H1 (cell line): ENCODE data around the gene FAM170B. TPM values are rescaled to one million over a fixed set of nuclear protein-coding genes. Genes with fewer than 3 reads are reported as not detected.
A peak's percentile ranks its signal among the peaks of the same experiment; 100 is the strongest.

ENCODE experiments used
- ASH2L ChIP-seq: fragments of 200-600, 300-600 bp; sonication (generic); IDR thresholded peaks from one replicate; pipeline ENCODE4 v1.7.1; 2017; ENCODE audit warnings: low read length
- BACH1 ChIP-seq: IDR thresholded peaks from 2 replicates; pipeline ENCODE4 v1.6.1; 2012; ENCODE audit warnings: low read length, improper control_type of control experiment
- BRCA1 ChIP-seq: IDR thresholded peaks from 2 replicates; pipeline ENCODE4 v1.6.1; 2012; ENCODE audit warnings: low read depth, low read length, improper control_type of control experiment
- CEBPB ChIP-seq: IDR thresholded peaks from 2 replicates; pipeline ENCODE4 v1.6.1; 2012; ENCODE audit warnings: low read depth, low read length
- CHD2 ChIP-seq: IDR thresholded peaks from 2 replicates; pipeline ENCODE4 v1.6.1; 2012; ENCODE audit warnings: low read length, improper control_type of control experiment
- CREB1 ChIP-seq: IDR thresholded peaks from 2 replicates; pipeline ENCODE4 v1.6.1; 2012; ENCODE audit warnings: inconsistent platforms
- EGR1 ChIP-seq: IDR thresholded peaks from 2 replicates; pipeline ENCODE4 v1.6.1; 2011; ENCODE audit warnings: low read depth, low read length, borderline replicate concordance
- EP300 ChIP-seq, 2 experiments: IDR thresholded peaks; 1 replicate in 1 of 2; 2 replicates in 1 of 2; pipeline ENCODE4 v1.6.1; 2011 to 2012; ENCODE audit warnings: low read depth in 2 of 2, low read length in 2 of 2, mild to moderate bottlenecking in 2 of 2, borderline replicate concordance in 1 of 2, inconsistent platforms in 1 of 2, moderate library complexity in 1 of 2
- GTF2F1 ChIP-seq: IDR thresholded peaks from 2 replicates; pipeline ENCODE4 v1.6.1; 2012; ENCODE audit warnings: low read depth, low read length, improper control_type of control experiment, borderline replicate concordance
- HDAC6 ChIP-seq: IDR thresholded peaks from one replicate; pipeline ENCODE4 v1.7.1; 2012; ENCODE audit warnings: low read depth, mild to moderate bottlenecking, inconsistent platforms, low read length, moderate library complexity
- KDM1A ChIP-seq: fragments of 200-600, 300-600 bp; sonication (generic); IDR thresholded peaks from 2 replicates; pipeline ENCODE4 v1.7.1; 2016; ENCODE audit warnings: mild to moderate bottlenecking, low read length, borderline replicate concordance
- KDM4A ChIP-seq: IDR thresholded peaks from one replicate; pipeline ENCODE4 v1.7.1; 2012; ENCODE audit warnings: low read depth, mild to moderate bottlenecking, moderate library complexity, low read length, inconsistent platforms; ENCODE audit not compliant: severe bottlenecking
- MAFK ChIP-seq: IDR thresholded peaks from 2 replicates; pipeline ENCODE4 v1.6.1; 2012; ENCODE audit warnings: low read depth, mild to moderate bottlenecking, improper control_type of control experiment, low read length
- PHF8 ChIP-seq: fragments of 200-600 bp; sonication (generic); conservative IDR thresholded peaks from 2 replicates; pipeline ENCODE4 v1.7.1; 2012; ENCODE audit warnings: low read depth, mild to moderate bottlenecking, inconsistent platforms, low read length, moderate library complexity
- POLR2A ChIP-seq, 2 experiments: IDR thresholded peaks; 1 replicate in 1 of 2; 2 replicates in 1 of 2; pipeline ENCODE4 v1.6.1; 2011; ENCODE audit warnings: low read depth in 2 of 2, low read length in 2 of 2, mild to moderate bottlenecking in 2 of 2; ENCODE audit errors: control extremely low read depth in 1 of 2
- SAP30 ChIP-seq: fragments of 300-600 bp; sonication (generic); IDR thresholded peaks from 2 replicates; pipeline ENCODE4 v1.7.1; 2012; ENCODE audit warnings: low read length, moderate library complexity, mild to moderate bottlenecking, inconsistent platforms; ENCODE audit not compliant: insufficient read depth, insufficient replicate concordance
- SIN3A ChIP-seq, 2 experiments: IDR thresholded peaks in 1 of 2; conservative IDR thresholded peaks in 1 of 2; 2 replicates each; pipeline ENCODE4 v1.6.1; 2011 to 2012; ENCODE audit warnings: low read length in 2 of 2, improper control_type of control experiment in 1 of 2, low read depth in 1 of 2, mild to moderate bottlenecking in 1 of 2
- SP1 ChIP-seq: IDR thresholded peaks from 2 replicates; pipeline ENCODE4 v1.6.1; 2011; ENCODE audit warnings: low read depth, low read length
- TAF1 ChIP-seq: IDR thresholded peaks from 2 replicates; pipeline ENCODE4 v1.6.1; 2011; ENCODE audit warnings: mild to moderate bottlenecking, low read depth, low read length
- TBP ChIP-seq: IDR thresholded peaks from 2 replicates; pipeline ENCODE4 v1.6.1; 2011; ENCODE audit warnings: low read depth, low read length, improper control_type of control experiment
- TEAD4 ChIP-seq: IDR thresholded peaks from 2 replicates; pipeline ENCODE4 v1.6.1; 2012; ENCODE audit warnings: low read depth, low read length, inconsistent platforms, mixed read lengths
- polyA plus RNA-seq, 7 experiments: library from polyadenylated mRNA; depleted of rRNA in 3 of 7; stranded (reverse) in 5 of 7; unstranded in 2 of 7; fragments of >200 nt in 5 of 7; fragments of 200-250 nt in 2 of 7; gene quantifications; 1 replicate in 5 of 7; 2 replicates in 1 of 7; 4 replicates in 1 of 7; pipeline versions ENCODE4 v1.2.1 to v1.2.3, GENCODE V29; 2011 to 2013; ENCODE audit warnings: missing spikeins in 2 of 7, mixed read lengths in 2 of 7
- total RNA-seq: library from RNA; stranded (reverse); fragmentation: NEBNext Ultra II Directional; extraction: Animal tissue kit (Norgen Biotek cat#: 25700); gene quantifications from 2 replicates; pipeline ENCODE4 v1.2.1, GENCODE V29; 2021
- TF ChIP-seq, protein P1 (sequence below), 3 experiments: IDR thresholded peaks; 1 replicate in 2 of 3; 2 replicates in 1 of 3; pipeline versions ENCODE4 v1.5.1 to v1.6.1; 2011; ENCODE audit warnings: low read length in 3 of 3, mild to moderate bottlenecking in 3 of 3, inconsistent platforms in 2 of 3, low read depth in 1 of 3, moderate library complexity in 1 of 3; ENCODE audit not compliant: insufficient read depth in 1 of 3; ENCODE audit errors: control extremely low read depth in 1 of 3

FAM170B gene
- total and polyA plus RNA-seq, 2 of the 8 experiments (the other 6 are each of a cell fraction or from before 2014, with no cell fraction given) = not detected

DNA sequence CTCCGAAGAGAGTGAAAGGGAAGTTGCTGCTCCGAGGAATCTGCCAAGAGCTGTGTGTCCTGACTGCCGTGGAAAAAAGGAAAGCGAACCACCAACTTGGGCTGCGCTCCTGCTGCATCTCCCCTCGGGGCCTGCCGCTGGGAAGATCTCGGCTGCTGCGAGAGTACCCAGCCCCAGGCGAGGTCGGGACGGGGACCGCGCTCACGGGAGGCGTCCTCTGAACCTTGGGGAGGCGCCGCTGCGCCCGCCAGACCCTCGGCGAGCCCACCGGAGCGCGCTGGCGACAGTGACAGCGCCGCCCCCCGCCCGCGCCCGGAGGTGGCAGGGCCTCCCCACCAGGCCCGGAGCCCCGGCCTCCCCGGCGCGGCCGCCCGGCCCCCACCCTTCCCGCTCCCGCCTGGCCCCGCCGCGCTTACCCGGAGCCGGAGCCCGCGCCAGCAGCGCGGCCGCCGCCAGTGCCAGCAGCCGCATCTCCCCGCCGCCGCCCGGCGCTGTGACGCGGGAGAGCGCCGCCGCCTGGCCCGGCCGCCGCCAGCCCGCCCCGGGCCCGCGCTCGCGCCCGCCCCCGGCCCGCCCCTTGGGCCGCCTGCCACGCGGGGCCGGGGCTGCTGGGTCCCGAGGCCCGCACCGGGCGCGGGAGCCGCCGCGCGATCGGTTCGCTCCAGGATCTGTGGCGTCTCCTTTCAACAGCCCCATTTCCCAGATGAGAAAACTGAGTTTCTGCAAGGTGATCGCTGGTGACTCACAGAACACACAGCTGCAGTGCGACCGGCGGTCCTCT lies 18.6 kb downstream of the FAM170B start, which contains the start of gene VSTM4 (continued):
- TF ChIP-seq, protein P1, sequence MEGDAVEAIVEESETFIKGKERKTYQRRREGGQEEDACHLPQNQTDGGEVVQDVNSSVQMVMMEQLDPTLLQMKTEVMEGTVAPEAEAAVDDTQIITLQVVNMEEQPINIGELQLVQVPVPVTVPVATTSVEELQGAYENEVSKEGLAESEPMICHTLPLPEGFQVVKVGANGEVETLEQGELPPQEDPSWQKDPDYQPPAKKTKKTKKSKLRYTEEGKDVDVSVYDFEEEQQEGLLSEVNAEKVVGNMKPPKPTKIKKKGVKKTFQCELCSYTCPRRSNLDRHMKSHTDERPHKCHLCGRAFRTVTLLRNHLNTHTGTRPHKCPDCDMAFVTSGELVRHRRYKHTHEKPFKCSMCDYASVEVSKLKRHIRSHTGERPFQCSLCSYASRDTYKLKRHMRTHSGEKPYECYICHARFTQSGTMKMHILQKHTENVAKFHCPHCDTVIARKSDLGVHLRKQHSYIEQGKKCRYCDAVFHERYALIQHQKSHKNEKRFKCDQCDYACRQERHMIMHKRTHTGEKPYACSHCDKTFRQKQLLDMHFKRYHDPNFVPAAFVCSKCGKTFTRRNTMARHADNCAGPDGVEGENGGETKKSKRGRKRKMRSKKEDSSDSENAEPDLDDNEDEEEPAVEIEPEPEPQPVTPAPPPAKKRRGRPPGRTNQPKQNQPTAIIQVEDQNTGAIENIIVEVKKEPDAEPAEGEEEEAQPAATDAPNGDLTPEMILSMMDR (IDR thresholded peaks at IDR 0.05; ENCODE audit: control extremely low read depth in 1 of 3, insufficient read depth in 1 of 3, low read depth in 1 of 3, low read length in 3 of 3) = peak in 1 of 3 experiments; percentile 4; a peak in 1 of 4 replicates
- TF ChIP-seq SAP30 (no peak), TEAD4 (no peak), EGR1 (no peak), SIN3A (conservative IDR thresholded peaks at IDR 0.05 in 1 of 2, IDR thresholded peaks at IDR 0.05 in 1 of 2; ENCODE audit: low read depth in 1 of 2, low read length in 2 of 2) (no peak), SP1 (no peak), POLR2A (IDR thresholded peaks at IDR 0.05; ENCODE audit: control extremely low read depth in 1 of 2, low read depth in 2 of 2, low read length in 2 of 2) (no peak), TAF1 (no peak), CREB1 (peak; percentile 22; the same call in 1 of the 2 replicates), TBP (no peak), MAFK (no peak), HDAC6 (no peak), KDM4A (peak; percentile 76), GTF2F1 (no peak), BACH1 (peak; percentile 45; the same call in 1 of the 2 replicates), ASH2L (peak; percentile 47), CHD2 (peak; percentile 71; the same call in 1 of the 2 replicates), EP300 (IDR thresholded peaks at IDR 0.05; ENCODE audit: borderline replicate concordance in 1 of 2, low read depth in 2 of 2, low read length in 2 of 2) (no peak), KDM1A (peak; percentile 93; the same call in 1 of the 2 replicates), BRCA1 (0 out of 2 replicates have a peak, but pooled peaks have one; percentile 7), CEBPB (no peak), PHF8 (no peak; the same call in 1 of the 2 replicates)
